ENCODE measurements around the gene PLA2G4B. TPM values are rescaled to one million over a fixed set of nuclear protein-coding genes. Genes with fewer than 3 reads are reported as not detected.

Gene PLA2G4B
- total RNA-seq, 2 experiments from 2014 or later: 4.2 to 4.8 TPM

GRCh38 chr15:41895957-41896356, 57.3 kb downstream of the PLA2G4B start:
- ATAC-seq: no peak
- DNase-seq: no peak
- POLR2A ChIA-PET: interaction anchor here (0.5 to 1.3 kb wide), 2 partner anchors 39 to 166 kb away, joined by 3 read pairs; no protein-coding TSS in a partner anchor
- TF ChIP-seq, protein P1, sequence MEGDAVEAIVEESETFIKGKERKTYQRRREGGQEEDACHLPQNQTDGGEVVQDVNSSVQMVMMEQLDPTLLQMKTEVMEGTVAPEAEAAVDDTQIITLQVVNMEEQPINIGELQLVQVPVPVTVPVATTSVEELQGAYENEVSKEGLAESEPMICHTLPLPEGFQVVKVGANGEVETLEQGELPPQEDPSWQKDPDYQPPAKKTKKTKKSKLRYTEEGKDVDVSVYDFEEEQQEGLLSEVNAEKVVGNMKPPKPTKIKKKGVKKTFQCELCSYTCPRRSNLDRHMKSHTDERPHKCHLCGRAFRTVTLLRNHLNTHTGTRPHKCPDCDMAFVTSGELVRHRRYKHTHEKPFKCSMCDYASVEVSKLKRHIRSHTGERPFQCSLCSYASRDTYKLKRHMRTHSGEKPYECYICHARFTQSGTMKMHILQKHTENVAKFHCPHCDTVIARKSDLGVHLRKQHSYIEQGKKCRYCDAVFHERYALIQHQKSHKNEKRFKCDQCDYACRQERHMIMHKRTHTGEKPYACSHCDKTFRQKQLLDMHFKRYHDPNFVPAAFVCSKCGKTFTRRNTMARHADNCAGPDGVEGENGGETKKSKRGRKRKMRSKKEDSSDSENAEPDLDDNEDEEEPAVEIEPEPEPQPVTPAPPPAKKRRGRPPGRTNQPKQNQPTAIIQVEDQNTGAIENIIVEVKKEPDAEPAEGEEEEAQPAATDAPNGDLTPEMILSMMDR (IDR thresholded peaks at IDR 0.05): no peak
- H3K4me1 Mint-ChIP-seq (ENCODE audit: low read depth): peaks cover 23% of the 10 kb centered on the region
- intact Hi-C loops (cut with micrococcal nuclease): no loop called here
- H3K4me3 Mint-ChIP-seq: no peak overlapping the region
- CTCF ChIA-PET: interaction anchor here (1.4 to 2.3 kb wide), 2 partner anchors 8 to 123 kb away, joined by 3 to 19 read pairs; no protein-coding TSS in a partner anchor
- no peak overlapping the region for H3K27ac Mint-ChIP-seq
- H3K9me3 Mint-ChIP-seq: no peaks in the 10 kb centered on the region
- no peaks in the 10 kb centered on the region for H3K27me3 Mint-ChIP-seq
- no peaks in the 10 kb centered on the region for H3K36me3 Mint-ChIP-seq (ENCODE audit: low read depth)

DNA sequence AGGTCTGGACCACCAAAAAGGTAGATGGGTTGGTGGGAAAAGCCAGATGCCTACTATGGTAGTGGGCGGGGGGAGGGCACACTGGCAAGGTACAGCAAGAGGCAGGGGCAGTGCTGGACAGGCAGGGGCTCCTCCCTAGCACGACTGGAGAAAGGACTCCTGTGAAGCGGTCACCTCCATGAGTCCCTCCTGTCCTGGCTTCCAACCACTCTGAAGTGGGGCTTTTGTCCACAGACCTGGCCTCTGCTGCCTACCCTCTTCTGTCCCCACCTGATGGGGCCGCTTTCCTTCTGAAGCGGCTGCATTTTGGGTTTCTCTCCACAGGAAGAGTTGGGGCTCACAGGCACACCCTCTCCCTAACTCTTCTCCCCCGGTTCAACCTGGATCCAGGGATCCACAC, 57.9 kb downstream of the PLA2G4B start:
- intact Hi-C loops (cut with micrococcal nuclease): no loop called here
- H3K27ac Mint-ChIP-seq: no peak overlapping the region
- H3K4me3 Mint-ChIP-seq: no peak overlapping the region
- ATAC-seq: no peak
- H3K36me3 Mint-ChIP-seq (ENCODE audit: low read depth): peaks cover 1% of the 10 kb centered on the region
- H3K27me3 Mint-ChIP-seq: no peaks in the 10 kb centered on the region
- ChIA-PET POLR2A (no interaction called here), CTCF (interaction anchor here (1.4 to 2.3 kb wide), 2 partner anchors 8 to 124 kb away, joined by 3 to 19 read pairs; no protein-coding TSS in a partner anchor)
- no peaks in the 10 kb centered on the region for H3K9me3 Mint-ChIP-seq
- DNase-seq: no peak
- TF ChIP-seq, protein P1 (IDR thresholded peaks at IDR 0.05): no peak
- peaks cover 23% of the 10 kb centered on the region for H3K4me1 Mint-ChIP-seq (ENCODE audit: low read depth)

DNA sequence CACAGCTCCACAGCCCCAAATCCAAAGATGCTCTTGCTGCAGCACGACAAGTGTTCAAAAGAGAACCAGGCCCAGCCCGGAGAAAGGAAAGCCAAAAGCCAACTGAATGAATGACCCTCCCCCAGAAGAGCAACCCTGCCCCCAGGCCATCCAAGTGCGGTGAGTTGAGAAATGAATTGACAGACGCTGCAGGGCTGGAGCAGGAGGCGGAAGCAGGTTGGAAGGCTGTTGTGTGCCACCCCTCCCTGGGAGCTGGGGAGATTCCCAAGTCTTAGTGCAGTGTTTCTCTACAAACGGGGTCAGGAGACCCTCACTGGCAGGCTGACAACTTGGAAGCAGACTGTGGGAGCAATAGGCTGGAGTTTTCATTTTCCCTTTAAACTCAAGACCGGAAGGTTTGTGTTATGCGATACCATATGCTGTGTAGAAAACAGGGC, 58.7 kb downstream of the PLA2G4B start:
- CTCF ChIA-PET: interaction anchor here (1.1 kb wide), 1 partner anchor 123 kb away, joined by 3 read pairs; the partner anchor contains the start of gene MAPKBP1
- H3K9me3 Mint-ChIP-seq: no peaks in the 10 kb centered on the region
- ATAC-seq: no peak
- POLR2A ChIA-PET: no interaction called here
- peaks cover 22% of the 10 kb centered on the region for H3K4me1 Mint-ChIP-seq (ENCODE audit: low read depth)
- H3K27ac Mint-ChIP-seq: no peak overlapping the region
- TF ChIP-seq, protein P1 (IDR thresholded peaks at IDR 0.05): no peak
- intact Hi-C loops (cut with micrococcal nuclease): no loop called here
- no peak for DNase-seq
- H3K27me3 Mint-ChIP-seq: no peaks in the 10 kb centered on the region
- no peak overlapping the region for H3K4me3 Mint-ChIP-seq
- peaks cover 3% of the 10 kb centered on the region for H3K36me3 Mint-ChIP-seq (ENCODE audit: low read depth)

Small RNA genes lying within 50 kb of the gene (microRNA-seq; reads per million reads assigned to microRNA genes)
- gene MIR4310 (ENCODE audit: borderline microRNAs expressed, borderline replicate concordance): not detected

Other genes with a start within 250 kb of the PLA2G4B start
- gene MGA, start 178.4 kb upstream of the PLA2G4B start, total RNA-seq: 10 to 100 TPM; 30.7 to 32.6 TPM
- gene MAPKBP1, start 64.4 kb upstream of the PLA2G4B start, total RNA-seq: 10 to 100 TPM; 16.6 to 17.2 TPM
- 10 to 100 TPM in 1 of 2 experiments, 1 to 10 TPM in 1; 8.2 to 13.2 TPM for gene JMJD7, start 10.8 kb upstream of the PLA2G4B start, total RNA-seq
- under 1 TPM; 0.11 to 0.14 TPM for gene SPTBN5, start 55.2 kb downstream of the PLA2G4B start, total RNA-seq
- gene EHD4, start 133.7 kb downstream of the PLA2G4B start, total RNA-seq: 10 to 100 TPM; 22.3 to 22.6 TPM
- gene PLA2G4E, start 182.2 kb downstream of the PLA2G4B start, total RNA-seq: not detected

Data from activated CD8-positive, alpha-beta T cell treated with anti-CD3 and anti-CD28 coated beads for 36 hours (primary cell).